RWPE2 (cell line): ENCODE results near the gene INMT.

Experiments
- ATAC-seq: fragments of 200-7000 bp; cut with Tn5 transposase; 3 replicates; pipeline ENCODE4 v1.9.1; 2021; ENCODE audit warnings: low read depth
- DNase-seq: peaks from one replicate; pipeline ENCODE4 v3.0.0-alpha.2; 2020; ENCODE audit warnings: low spot score
- H3K27ac ChIP-seq: fragments of 450-650 bp; 2 replicates; pipeline ENCODE4 v1.5.1; 2017; ENCODE audit warnings: mild to moderate bottlenecking; ENCODE audit not compliant: poor library complexity, severe bottlenecking
- H3K27me3 ChIP-seq: fragments of 250-450 bp; sonication (Bioruptor Pico); 2 replicates; pipeline ENCODE4 v1.5.1; 2021; ENCODE audit warnings: mild to moderate bottlenecking, moderate library complexity; ENCODE audit not compliant: insufficient read depth, poor library complexity, severe bottlenecking
- H3K36me3 ChIP-seq: fragments of 250-450 bp; sonication (Bioruptor Pico); 2 replicates; pipeline ENCODE4 v1.5.1; 2020; ENCODE audit warnings: low read depth, mild to moderate bottlenecking, moderate library complexity
- H3K4me1 ChIP-seq: fragments of 250-450 bp; sonication (Bioruptor Pico); 2 replicates; pipeline ENCODE4 v1.5.1; 2021; ENCODE audit warnings: mild to moderate bottlenecking, moderate library complexity; ENCODE audit not compliant: insufficient read depth, poor library complexity, severe bottlenecking
- H3K4me3 ChIP-seq: fragments of 250-450 bp; sonication (Bioruptor Pico); 2 replicates; pipeline ENCODE4 v1.5.1; 2021; ENCODE audit warnings: mild to moderate bottlenecking, moderate library complexity; ENCODE audit not compliant: severe bottlenecking
- H3K9me3 ChIP-seq: fragments of 250-450 bp; sonication (Bioruptor Pico); 2 replicates; pipeline ENCODE4 v1.5.1; 2021; ENCODE audit warnings: mild to moderate bottlenecking, moderate library complexity; ENCODE audit not compliant: severe bottlenecking
- CTCF ChIP-seq: fragments of 450-650 bp; IDR thresholded peaks from one replicate; pipeline ENCODE4 v1.5.1; 2017; ENCODE audit warnings: mild to moderate bottlenecking, moderate library complexity; ENCODE audit not compliant: poor library complexity, severe bottlenecking

INMT gene

GRCh38 chr7:30788640-30789333 lies 36.9 kb downstream of the INMT start:
- Histone ChIP-seq H3K4me3 (no peak overlapping the region), H3K4me1 (no peaks in the 10 kb centered on the region), H3K36me3 (no peaks in the 10 kb centered on the region), H3K9me3 (no peaks in the 10 kb centered on the region), H3K27ac (no peak overlapping the region), H3K27me3 (no peaks in the 10 kb centered on the region)
- TF ChIP-seq CTCF, result no peak
- no peak for DNase-seq
- no peak for ATAC-seq

- Histone ChIP-seq H3K27me3 (no peaks in the 10 kb centered on the region), H3K4me3 (no peak overlapping the region), H3K27ac (no peak overlapping the region), H3K4me1 (no peaks in the 10 kb centered on the region), H3K9me3 (no peaks in the 10 kb centered on the region), H3K36me3 (no peaks in the 10 kb centered on the region)
- DNase-seq, result no peak
- no peak for TF ChIP-seq CTCF
- peak; percentile 91 for ATAC-seq
Measured at GRCh38 chr7:30789334-30789711, 37.4 kb downstream of the INMT start.

GRCh38 chr7:30790356-30790755 lies 38.4 kb downstream of the INMT start:
- H3K36me3 ChIP-seq, result no peaks in the 10 kb centered on the region
- no peaks in the 10 kb centered on the region for H3K9me3 ChIP-seq
- no peak overlapping the region for H3K27ac ChIP-seq
- DNase-seq (no peak), ATAC-seq (no peak)
- no peaks in the 10 kb centered on the region for H3K27me3 ChIP-seq
- no peak for TF ChIP-seq CTCF
- no peak overlapping the region for H3K4me3 ChIP-seq
- H3K4me1 ChIP-seq, result peaks cover 3% of the 10 kb centered on the region

GRCh38 chr7:30791114-30791513 lies 39.2 kb downstream of the INMT start:
- Histone ChIP-seq H3K4me3 (no peak overlapping the region), H3K4me1 (peaks cover 11% of the 10 kb centered on the region), H3K27me3 (no peaks in the 10 kb centered on the region), H3K27ac (no peak overlapping the region), H3K36me3 (no peaks in the 10 kb centered on the region), H3K9me3 (no peaks in the 10 kb centered on the region)
- no peak for TF ChIP-seq CTCF
- ATAC-seq (no peak), DNase-seq (no peak)

- no peaks in the 10 kb centered on the region for H3K27me3 ChIP-seq
- H3K4me1 ChIP-seq, result peaks cover 38% of the 10 kb centered on the region
- H3K9me3 ChIP-seq, result no peaks in the 10 kb centered on the region
- H3K36me3 ChIP-seq, result no peaks in the 10 kb centered on the region
- DNase-seq (no peak), ATAC-seq (peak; percentile 52)
- no peak overlapping the region for H3K4me3 ChIP-seq
- TF ChIP-seq CTCF, result no peak
- H3K27ac ChIP-seq, result peak overlapping the region; percentile 85
Measured at GRCh38 chr7:30795161-30795948, 43.4 kb downstream of the INMT start.
